Stimulated activated CD4-positive, alpha-beta T cell treated with anti-CD3 and anti-CD28 coated beads, Interleukin-12 subunit alpha, Interleukin-12 subunit beta, amount 100 ng/mL, for 4 hours (primary cell): ENCODE measurements around the gene HSPA1L.
A peak's percentile ranks its signal among the peaks of the same experiment; 100 is the strongest.
"Not testable (repeated sequence)": the region's sequence is repeated elsewhere in the genome, so short reads cannot be mapped to it uniquely, and the experiment has no call there.

Source experiments
- DNase-seq: peaks from one replicate; pipeline ENCODE4 v3.0.0-alpha.2; 2020

HSPA1L gene

GRCh38 chr6:31815025-31815838 is at the start of gene HSPA1L, which contains the start of gene HSPA1A:
Gene HSPA1L (minus strand): TSS chr6:31815283. CDS start chr6:31811972, 3,311 bp downstream.
Gene HSPA1A (plus strand): TSS chr6:31815543. CDS start chr6:31815757, 214 bp downstream.
- peak; percentile 61 for DNase-seq

GRCh38 chr6:31864818-31865204 is 49.7 kb upstream of the HSPA1L start:
- no peak for DNase-seq

DNA sequence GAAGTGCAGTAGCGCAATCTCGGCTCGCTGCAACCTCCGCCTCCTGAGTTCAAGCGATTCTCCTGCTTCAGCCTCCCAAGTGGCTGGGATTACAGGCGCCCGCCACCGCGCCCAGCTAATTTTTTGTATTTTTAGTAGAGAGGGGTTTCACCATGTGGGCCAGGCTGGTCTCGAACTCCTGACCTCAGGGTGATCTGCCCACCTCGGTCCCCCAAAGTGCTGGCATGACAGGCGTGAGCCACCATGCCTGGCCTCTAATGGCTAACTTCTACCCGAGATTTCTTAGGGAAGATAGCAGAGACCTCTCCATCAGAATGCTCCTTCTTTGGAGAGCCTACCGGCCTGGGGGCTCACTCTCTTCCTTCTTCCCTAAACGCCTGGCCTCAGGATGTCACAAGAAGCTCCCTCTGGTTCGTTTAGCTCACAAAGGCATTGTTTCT is 49.1 kb upstream of the HSPA1L start:
- DNase-seq: not testable (repeated sequence)

DNA sequence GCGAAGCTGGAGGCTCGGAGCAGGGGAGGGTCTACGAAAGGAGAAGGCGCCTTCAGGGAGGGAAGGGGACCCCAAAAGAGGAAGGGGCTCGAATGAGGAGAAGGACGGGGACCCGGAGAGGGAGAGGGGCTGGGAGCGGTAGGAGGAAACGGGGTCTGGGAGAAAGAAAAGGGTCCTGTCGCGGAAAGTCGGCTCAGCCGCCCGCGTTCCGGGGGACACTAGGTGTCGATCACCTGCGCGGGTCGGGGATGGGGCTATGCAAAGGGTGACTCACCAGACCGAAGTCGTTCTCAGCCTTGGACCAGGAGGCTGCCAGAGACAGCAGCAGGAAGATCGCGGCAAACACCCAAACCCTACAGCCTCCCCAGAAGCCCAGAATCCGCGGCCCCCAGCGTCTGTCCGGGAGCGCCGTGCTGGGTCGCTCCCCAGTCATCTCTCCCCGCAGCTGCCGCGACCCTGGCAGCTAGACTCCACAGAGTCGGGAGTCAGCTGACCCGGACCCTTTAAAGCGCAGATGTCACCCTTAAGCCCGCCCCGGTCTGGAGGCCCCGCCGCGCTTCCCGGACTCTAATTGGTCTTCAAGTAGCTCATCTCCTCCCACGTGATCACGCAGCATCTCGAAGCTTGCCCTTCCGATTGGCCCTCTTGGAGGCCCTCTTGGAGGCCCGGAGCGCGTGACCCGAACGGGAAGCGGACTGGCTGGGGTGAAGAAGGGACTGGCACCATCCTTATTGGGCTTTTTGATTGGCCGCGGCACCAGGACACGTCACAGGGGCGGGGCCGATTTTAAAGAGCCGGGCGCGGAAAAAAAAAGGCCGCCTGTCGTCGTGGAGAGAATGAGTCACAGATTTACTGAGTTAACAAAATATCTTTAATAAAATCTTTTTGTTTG is 47.5 kb upstream of the HSPA1L start, which contains the start of gene NEU1:
Gene NEU1 (minus strand): TSS at position 478 of the 892 bp plus-strand sequence. CDS start 45 bp downstream, at position 433.
- DNase-seq: peak; percentile 96

DNA sequence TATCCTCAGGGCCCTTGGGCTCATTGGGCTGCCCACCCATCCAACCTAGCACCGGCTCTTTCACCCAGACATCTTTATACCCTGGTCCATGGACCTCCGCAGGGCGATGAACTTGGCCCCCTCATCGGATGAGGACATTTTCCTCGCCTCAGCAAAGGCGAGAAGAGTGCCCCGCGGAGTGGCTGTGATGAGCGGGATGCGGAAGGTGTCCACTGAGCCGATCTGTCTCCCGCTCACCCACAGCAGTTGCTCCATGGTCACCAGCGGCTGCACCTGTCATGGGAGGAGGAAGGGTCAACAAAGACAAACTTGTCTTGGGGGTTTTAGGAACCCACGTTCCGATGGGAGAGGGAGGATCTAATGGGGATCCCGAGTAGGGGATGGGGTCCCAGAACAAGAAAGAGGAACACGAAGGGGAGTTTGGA is 46.8 kb upstream of the HSPA1L start:
- DNase-seq: no peak

DNA sequence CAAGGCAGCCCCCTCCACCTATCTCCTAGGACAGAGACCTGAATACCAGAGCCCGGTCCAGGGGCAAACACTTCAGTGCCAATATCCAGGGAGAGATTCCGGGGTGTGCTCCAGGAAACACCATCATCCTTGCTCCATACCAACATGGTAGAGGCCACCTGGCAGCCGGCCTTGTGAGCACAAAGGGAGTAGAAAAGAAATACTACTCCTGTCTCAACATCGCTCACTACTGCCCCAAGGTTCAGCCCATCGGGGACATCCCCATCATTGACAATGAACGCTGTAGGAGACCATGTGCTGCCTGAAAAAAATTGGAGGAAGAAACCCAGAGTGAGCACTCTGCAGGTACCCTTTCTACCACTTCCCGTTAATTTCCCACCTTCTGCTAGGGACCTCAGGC is 46.1 kb upstream of the HSPA1L start:
- no peak for DNase-seq

GRCh38 chr6:31860349-31860748 is 45.3 kb upstream of the HSPA1L start:
- DNase-seq: no peak

DNA sequence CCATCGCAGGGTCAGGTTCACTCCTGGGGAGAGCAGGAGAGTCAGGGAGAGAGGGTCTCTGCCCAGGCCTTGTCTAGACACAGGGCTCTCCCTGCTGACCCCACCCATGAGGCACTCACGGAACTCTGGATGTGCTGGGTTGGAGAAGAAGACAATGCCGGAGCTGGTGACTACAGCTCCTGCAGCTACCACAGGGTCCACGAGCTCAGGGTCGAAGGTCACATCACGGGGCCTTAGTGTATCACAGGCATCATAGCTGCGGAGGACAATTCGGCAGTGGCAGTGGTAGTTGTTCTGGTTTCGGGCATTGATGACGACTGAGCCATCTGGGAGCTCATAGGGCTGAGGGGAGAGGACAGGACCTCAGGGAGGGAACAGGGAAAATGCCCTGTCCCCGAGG is 44.8 kb upstream of the HSPA1L start:
- no peak for DNase-seq

- no peak for DNase-seq
These were observed 43.6 kb upstream of the HSPA1L start for GRCh38 chr6:31858707-31859106.

DNA sequence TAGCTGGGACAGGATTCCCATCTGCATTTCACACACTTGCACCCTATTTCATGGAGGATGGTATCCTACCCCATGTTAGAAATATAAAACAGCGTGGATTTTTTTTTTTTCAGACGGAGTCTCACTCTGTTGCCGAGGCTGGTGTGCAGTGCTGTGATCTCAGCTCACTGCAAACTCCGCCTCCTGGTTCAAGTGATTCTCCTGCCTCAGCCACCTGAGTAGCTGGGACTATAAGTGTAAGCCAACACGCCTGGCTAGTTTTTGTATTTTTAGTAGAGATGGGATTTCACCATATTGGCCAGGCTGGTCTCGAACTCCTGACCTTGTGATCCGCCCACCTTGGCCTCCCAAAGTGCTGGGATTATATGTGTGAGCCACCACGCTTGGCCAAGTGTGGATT is 42.7 kb upstream of the HSPA1L start:
- not testable (repeated sequence) for DNase-seq

DNA sequence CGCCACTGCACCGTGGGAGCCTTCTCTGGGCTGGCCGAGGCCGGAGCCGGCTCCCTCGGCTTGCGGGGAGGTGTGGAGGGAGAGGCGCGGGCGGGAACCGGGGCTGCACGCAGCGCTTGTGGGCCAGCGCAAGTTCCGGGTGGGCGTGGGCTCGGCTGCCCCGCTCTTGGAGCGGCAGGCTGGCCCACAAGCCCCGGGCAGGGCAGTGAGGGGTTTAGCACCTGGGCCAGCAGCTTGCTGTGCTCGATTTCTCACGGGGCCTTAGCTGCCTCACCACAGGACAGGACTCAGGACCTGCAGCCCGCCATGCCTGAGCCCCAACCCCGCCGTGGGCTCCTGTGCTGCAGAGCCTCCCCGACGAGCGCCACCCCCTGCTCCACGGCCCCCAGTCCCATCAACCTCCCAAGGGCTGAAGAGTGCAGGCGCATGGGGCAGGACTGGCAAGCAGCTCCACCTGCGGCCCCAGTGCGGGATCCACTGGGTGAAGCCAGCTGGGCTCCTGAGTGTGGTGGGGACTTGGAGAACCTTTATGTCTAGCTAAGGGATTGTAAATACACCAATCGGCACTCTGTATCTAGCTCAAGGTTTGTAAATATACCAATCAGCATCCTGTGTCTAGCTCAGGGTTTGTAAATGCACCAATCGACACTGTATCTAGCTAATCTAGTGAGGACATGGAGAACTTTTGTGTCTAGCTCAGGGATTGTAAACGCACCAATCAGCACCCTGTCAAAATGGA is 37.1 kb upstream of the HSPA1L start:
- not testable (repeated sequence) for DNase-seq

DNA sequence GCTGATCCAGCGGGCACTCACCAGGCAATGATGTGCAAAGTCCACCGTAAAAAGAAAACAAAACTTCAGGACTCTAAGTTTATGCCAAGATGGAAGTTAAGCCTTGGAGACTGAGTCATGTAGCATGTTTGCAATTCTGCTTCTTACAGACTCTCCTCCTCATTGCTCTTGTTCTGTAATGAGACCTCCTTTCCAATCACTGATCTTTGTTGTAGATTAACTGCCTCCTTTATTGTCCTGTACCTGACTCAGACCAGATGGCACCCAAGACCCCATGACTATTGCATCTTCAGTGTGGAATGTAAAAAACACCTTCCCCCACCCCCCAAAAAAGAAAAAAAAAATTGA is 36.4 kb upstream of the HSPA1L start:
- no peak for DNase-seq

DNA sequence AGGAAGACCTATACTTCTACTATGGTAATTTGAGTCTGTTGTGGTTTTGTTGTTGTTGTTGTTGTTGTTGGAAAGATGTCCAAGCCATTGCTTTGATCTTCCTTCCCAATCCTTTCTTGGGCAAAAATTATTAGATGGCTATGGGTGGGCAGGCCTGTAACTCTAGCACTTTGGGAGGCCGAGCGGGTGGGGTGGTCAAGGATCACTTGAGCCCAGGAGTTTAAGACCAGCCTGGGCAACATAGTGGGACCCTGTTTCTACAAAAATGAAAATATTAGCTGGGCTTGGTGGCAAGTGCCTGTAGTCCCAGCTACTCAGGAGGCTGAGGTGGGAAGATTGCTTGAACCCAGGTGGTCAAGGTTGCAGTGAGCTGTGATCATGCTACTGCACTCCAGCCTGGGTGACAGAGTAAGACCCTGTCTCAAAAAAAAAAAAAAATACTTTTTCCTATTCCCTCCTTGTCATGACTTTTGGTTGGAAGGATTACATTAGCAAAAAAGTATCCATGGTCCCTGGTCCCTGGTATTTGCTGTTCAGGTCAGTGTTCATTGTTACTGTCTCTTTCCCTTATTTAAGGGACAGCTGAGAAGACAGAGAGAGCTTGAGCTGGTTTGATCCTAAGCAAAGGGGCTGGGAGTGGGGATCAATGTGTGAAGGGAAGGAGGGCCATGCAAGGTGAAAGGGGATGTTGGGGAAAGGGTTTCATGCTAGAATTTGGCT is 35.8 kb upstream of the HSPA1L start:
- no peak for DNase-seq

DNA sequence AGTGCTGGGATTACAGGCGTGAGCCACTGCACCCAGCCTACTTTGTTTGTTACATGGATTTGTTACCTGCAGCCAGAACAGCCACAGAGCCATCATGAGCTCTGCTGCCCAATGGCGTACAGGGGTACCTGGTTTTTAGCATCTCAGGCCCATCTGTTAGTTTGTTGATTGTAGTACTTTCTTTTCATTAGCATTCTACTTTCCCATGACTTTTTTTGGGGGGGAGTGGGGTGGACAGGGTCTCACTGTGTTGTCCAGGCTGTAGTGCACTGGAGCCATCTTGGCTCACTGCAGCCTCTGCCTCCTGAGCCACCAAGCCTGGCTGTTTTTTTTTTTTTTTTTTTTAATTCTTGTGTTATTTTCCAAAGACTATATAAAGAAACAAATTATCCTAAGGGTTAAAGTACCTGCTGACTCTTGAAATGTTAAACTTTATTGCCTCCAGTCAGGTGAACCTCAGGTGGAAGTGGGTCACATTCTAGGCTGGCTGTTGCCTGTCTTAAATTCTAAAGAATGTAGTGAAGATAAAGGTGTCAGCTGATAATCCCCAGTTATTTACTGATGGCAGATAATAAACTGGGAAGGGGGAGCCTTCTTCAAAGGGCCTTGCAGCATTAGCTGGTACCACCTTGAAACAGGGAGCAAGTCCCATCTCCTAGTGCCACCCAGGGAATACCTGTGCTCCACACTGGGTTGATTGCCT is 32.3 kb upstream of the HSPA1L start:
- DNase-seq: no peak

DNA sequence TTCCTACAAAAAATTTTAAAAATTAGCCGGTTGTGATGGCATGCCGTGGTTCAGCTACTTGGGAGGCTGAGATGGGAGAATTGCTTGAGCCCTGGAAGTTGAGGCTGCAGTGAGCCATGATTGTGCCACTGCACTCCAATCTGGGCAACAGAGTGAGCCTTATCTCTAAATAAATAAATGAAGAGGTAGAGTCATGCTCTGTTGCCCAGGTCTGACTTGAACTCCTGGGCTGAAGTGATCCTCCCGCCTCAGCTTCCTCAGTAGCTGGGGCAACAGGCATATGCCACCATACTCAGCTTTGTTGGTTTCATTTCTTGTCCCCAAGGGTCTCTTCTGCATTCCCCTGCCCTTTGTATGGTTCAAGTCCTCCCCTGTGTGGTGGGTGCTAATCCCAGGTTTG is 29.4 kb upstream of the HSPA1L start:
- no peak for DNase-seq

GRCh38 chr6:31842053-31842452 is 27.0 kb upstream of the HSPA1L start:
- no peak for DNase-seq

DNA sequence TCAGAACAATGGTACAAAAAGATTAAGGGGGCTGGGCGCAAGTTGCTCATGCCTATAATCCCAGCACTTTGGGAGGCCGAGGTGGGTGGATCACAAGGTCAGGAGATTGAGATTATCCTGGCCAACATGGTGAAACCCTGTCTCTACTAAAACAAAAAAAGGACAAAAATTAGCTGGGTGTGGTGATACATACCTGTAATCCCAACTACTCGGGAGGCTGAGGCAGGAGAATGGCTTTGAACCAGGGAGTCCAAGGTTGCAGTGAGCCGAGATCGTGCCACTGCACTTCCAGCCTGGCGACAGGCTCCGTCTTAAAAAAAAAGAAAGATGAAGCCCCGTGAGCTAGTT is 24.7 kb upstream of the HSPA1L start:
- DNase-seq: not testable (repeated sequence)

- no peak for DNase-seq
These were observed 23.9 kb upstream of the HSPA1L start for GRCh38 chr6:31838968-31839367.

DNA sequence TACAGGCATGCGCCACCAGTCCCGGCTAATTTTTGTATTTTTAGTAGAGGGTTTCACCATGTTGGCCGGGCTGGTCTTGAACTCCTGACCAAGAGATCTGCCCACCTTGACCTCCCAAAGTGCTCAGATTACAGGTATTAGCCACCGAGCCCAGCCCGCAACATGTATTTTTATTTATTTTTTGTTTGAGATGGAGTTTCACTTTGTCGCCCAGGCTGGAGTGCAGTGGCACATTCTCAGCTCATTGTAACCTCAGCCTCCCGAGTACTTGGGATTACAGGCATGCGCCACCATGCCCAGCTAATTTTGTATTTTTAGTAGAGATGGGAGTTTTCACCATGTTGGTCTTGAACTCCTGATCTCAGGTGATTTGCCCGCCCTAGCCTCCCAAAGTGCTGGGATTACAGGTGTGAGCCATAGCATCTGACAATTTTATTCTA is 23.1 kb upstream of the HSPA1L start:
- not testable (repeated sequence) for DNase-seq

DNA sequence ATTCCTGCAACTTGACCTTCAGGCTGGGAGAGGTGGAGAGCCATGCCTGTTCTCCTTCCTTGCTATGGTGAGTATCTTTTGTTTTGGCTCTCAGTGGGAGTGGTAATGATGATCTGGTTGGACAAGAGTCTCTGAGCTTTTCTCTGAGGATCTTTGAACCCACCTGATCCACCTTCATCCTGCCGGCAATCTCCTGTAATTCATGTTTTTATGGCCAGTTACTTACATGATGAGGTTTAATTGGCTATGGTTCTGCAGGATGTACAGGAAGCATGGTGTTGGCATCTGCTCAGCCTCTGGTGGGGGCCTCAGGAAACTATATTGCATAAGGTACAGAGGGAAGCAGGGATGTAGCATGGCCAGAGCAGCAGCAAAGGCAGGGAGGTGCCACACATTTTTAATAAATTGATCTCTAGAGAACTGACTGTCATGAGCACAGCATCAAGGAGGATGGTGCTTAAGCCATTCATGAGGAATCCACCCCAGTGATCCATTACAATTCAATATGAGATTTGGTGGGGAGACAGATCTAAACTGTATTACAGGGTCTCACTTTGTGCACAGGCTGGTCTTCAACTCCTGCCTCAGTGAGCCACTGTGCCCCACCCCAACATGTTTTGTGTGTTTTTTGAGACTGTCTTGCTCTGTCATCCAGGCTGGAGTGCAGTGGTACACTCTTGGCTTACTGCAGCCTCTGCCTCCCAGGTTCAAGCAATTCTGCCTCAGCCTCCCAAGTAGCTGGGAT is 22.5 kb upstream of the HSPA1L start:
- no peak for DNase-seq
